Chondrocyte (in vitro differentiated cells): ENCODE data around the gene TRPM2. TPM values are rescaled to one million over a fixed set of nuclear protein-coding genes. Genes with fewer than 3 reads are reported as not detected.
A peak's percentile ranks its signal among the peaks of the same experiment; 100 is the strongest.

Source experiments
- DNase-seq: peaks from one replicate; pipeline ENCODE4 v3.0.0; 2021; ENCODE audit warnings: mixed read lengths, low spot score
- H3K27ac Mint-ChIP-seq: one replicate; pipeline ENCODE4 v1.8.0; 2021; ENCODE audit warnings: mild to moderate bottlenecking, moderate library complexity, mixed read lengths; ENCODE audit not compliant: unreplicated experiment
- H3K27me3 Mint-ChIP-seq: 2 replicates; pipeline ENCODE4 v1.8.0; 2021; ENCODE audit warnings: low read depth, mixed read lengths
- H3K36me3 Mint-ChIP-seq: 2 replicates; pipeline ENCODE4 v1.8.0; 2021; ENCODE audit warnings: low read depth, mixed read lengths
- H3K4me1 Mint-ChIP-seq: 2 replicates; pipeline ENCODE4 v1.8.0; 2021; ENCODE audit warnings: low read depth, mild to moderate bottlenecking, mixed read lengths
- H3K4me3 Mint-ChIP-seq: one replicate; pipeline ENCODE4 v1.8.0; 2021; ENCODE audit warnings: mild to moderate bottlenecking, moderate library complexity, mixed read lengths; ENCODE audit not compliant: unreplicated experiment
- H3K9me3 Mint-ChIP-seq: 2 replicates; pipeline ENCODE4 v1.8.0; 2021; ENCODE audit warnings: low read depth, mixed read lengths
- CTCF ChIP-seq: fragments of 200-600 bp; sonication (generic); IDR thresholded peaks from 2 replicates; pipeline ENCODE4 v1.5.0; 2021; ENCODE audit warnings: antibody characterized with exemption, mild to moderate bottlenecking, moderate library complexity
- total RNA-seq: library from RNA; stranded (reverse); gene quantifications from 3 replicates; pipeline ENCODE4 v1.2.1, GENCODE V29; 2021

TRPM2 gene
- total RNA-seq, 1 donor from 2014 or later = 0.32 TPM

GRCh38 chr21:44345495-44345894 is 7.9 kb upstream of the TRPM2 start:
- no peak overlapping the region for H3K4me3 Mint-ChIP-seq
- no peak for DNase-seq
- TF ChIP-seq CTCF = no peak
- H3K4me1 Mint-ChIP-seq = peaks cover 2% of the 10 kb centered on the region
- no peaks in the 10 kb centered on the region for H3K36me3 Mint-ChIP-seq
- peaks cover 5% of the 10 kb centered on the region for H3K27me3 Mint-ChIP-seq
- no peaks in the 10 kb centered on the region for H3K9me3 Mint-ChIP-seq
- no peak overlapping the region for H3K27ac Mint-ChIP-seq

GRCh38 chr21:44347911-44348451 is 5.4 kb upstream of the TRPM2 start:
- Mint-ChIP-seq H3K36me3 (no peaks in the 10 kb centered on the region), H3K4me3 (no peak overlapping the region), H3K27me3 (peaks cover 9% of the 10 kb centered on the region)

GRCh38 chr21:44348861-44349260 is 4.6 kb upstream of the TRPM2 start:
- Mint-ChIP-seq H3K4me3 (no peak overlapping the region), H3K36me3 (no peaks in the 10 kb centered on the region), H3K4me1 (no peaks in the 10 kb centered on the region), H3K27me3 (peaks cover 12% of the 10 kb centered on the region), H3K27ac (no peak overlapping the region), H3K9me3 (no peaks in the 10 kb centered on the region)
- peak; percentile 87 for DNase-seq
- no peak for TF ChIP-seq CTCF

More at GRCh38 chr21:44347911-44348451, 5.4 kb upstream of the TRPM2 start:
- Mint-ChIP-seq H3K9me3 (no peaks in the 10 kb centered on the region), H3K27ac (no peak overlapping the region), H3K4me1 (no peaks in the 10 kb centered on the region)
- no peak for TF ChIP-seq CTCF
- DNase-seq = peak; percentile 82

GRCh38 chr21:44349416-44349846 is 4.0 kb upstream of the TRPM2 start:
- no peak overlapping the region for H3K27ac Mint-ChIP-seq
- DNase-seq = peak; percentile 82
- H3K4me1 Mint-ChIP-seq = no peaks in the 10 kb centered on the region
- H3K36me3 Mint-ChIP-seq = no peaks in the 10 kb centered on the region
- peaks cover 18% of the 10 kb centered on the region for H3K27me3 Mint-ChIP-seq
- TF ChIP-seq CTCF = no peak
- no peak overlapping the region for H3K4me3 Mint-ChIP-seq
- H3K9me3 Mint-ChIP-seq = no peaks in the 10 kb centered on the region

GRCh38 chr21:44349847-44350772 is 3.3 kb upstream of the TRPM2 start:
- Mint-ChIP-seq H3K4me1 (no peaks in the 10 kb centered on the region), H3K9me3 (no peaks in the 10 kb centered on the region), H3K36me3 (no peaks in the 10 kb centered on the region), H3K4me3 (no peak overlapping the region), H3K27ac (no peak overlapping the region), H3K27me3 (peaks cover 21% of the 10 kb centered on the region)
- DNase-seq = peak; percentile 92
- no peak for TF ChIP-seq CTCF
